ENCODE data around the gene JUN.

- TF ChIP-seq GATA1 (IDR thresholded peaks at IDR 0.05; ENCODE audit: low read depth, low read length) (no peak), POLR2A (IDR thresholded peaks at IDR 0.05; ENCODE audit: low read length) (no peak)
These were observed 46.0 kb upstream of the JUN start for GRCh38 chr1:58829866-58830265.
